Measurements from ENCODE around the gene NEK1.

NEK1 gene

GRCh38 chr4:169657470-169658107, 45.2 kb upstream of the NEK1 start:
- Histone ChIP-seq H3K9me3 (ENCODE audit: insufficient read depth, low read depth, low read length) (no peaks in the 10 kb centered on the region), H3F3A (ENCODE audit: low read depth) (no peaks in the 10 kb centered on the region), H3K79me2 (ENCODE audit: insufficient read depth, low read length) (no peaks in the 10 kb centered on the region), H3K4me2 (ENCODE audit: low read depth, low read length, poor library complexity, severe bottlenecking) (no peak overlapping the region), H3K9me2 (replicated peaks; ENCODE audit: low read depth, low read length) (no peaks in the 10 kb centered on the region), H3K4me3 (ENCODE audit: low read length, poor library complexity, severe bottlenecking) (no peak overlapping the region), H3K9ac (ENCODE audit: low read depth, low read length, poor library complexity, severe bottlenecking) (no peak overlapping the region), H4K20me1 (ENCODE audit: insufficient read depth, low read length, poor library complexity, severe bottlenecking) (no peaks in the 10 kb centered on the region), H3K27me3 (ENCODE audit: insufficient read depth, low read length, poor library complexity, severe bottlenecking) (no peaks in the 10 kb centered on the region), H3K36me3 (ENCODE audit: insufficient read depth, low read length) (no peaks in the 10 kb centered on the region), H3K4me1 (ENCODE audit: insufficient read depth, low read length, poor library complexity, severe bottlenecking) (peaks cover 22% of the 10 kb centered on the region), H2AFZ (ENCODE audit: low read length) (no peak overlapping the region)
- TF ChIP-seq CTCF (conservative IDR thresholded peaks at IDR 0.05; ENCODE audit: low read length) (no peak), EZH2phosphoT487 (IDR thresholded peaks at IDR 0.05; ENCODE audit: borderline replicate concordance) (no peak)

DNA sequence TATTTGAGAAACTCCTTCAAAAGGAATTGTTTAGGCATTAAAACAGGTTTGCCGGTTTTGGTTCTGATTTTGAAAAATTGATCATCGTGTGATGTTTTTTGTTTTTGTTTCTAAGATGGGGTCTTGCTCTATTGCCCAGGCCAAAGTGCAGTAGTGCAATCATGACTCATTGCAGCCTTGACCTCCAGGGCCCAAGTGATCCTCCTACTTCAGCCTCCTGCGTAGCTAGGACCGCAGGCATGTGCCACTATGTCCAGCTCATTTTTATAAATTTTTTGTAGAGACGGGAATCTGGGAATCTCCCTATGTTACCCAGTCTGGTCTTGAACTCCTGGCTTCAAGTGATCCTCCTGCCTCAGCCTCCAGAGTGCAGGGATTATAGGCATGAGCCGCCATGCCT, 43.0 kb upstream of the NEK1 start:
- no peaks in the 10 kb centered on the region for H3K9me2 ChIP-seq (replicated peaks; ENCODE audit: low read depth, low read length)
- H3K4me2 ChIP-seq (ENCODE audit: low read depth, low read length, poor library complexity, severe bottlenecking): no peak overlapping the region
- no peaks in the 10 kb centered on the region for H3K9me3 ChIP-seq (ENCODE audit: insufficient read depth, low read depth, low read length)
- H2AFZ ChIP-seq (ENCODE audit: low read length): no peak overlapping the region
- no peaks in the 10 kb centered on the region for H4K20me1 ChIP-seq (ENCODE audit: insufficient read depth, low read length, poor library complexity, severe bottlenecking)
- no peaks in the 10 kb centered on the region for H3K36me3 ChIP-seq (ENCODE audit: insufficient read depth, low read length)
- no peaks in the 10 kb centered on the region for H3F3A ChIP-seq (ENCODE audit: low read depth)
- H3K4me1 ChIP-seq (ENCODE audit: insufficient read depth, low read length, poor library complexity, severe bottlenecking): peaks cover 19% of the 10 kb centered on the region
- H3K79me2 ChIP-seq (ENCODE audit: insufficient read depth, low read length): no peaks in the 10 kb centered on the region
- no peak overlapping the region for H3K9ac ChIP-seq (ENCODE audit: low read depth, low read length, poor library complexity, severe bottlenecking)
- no peak for TF ChIP-seq EZH2phosphoT487 (IDR thresholded peaks at IDR 0.05; ENCODE audit: borderline replicate concordance)
- no peak for TF ChIP-seq CTCF (conservative IDR thresholded peaks at IDR 0.05; ENCODE audit: low read length)
- no peaks in the 10 kb centered on the region for H3K27me3 ChIP-seq (ENCODE audit: insufficient read depth, low read length, poor library complexity, severe bottlenecking)
- no peak overlapping the region for H3K4me3 ChIP-seq (ENCODE audit: low read length, poor library complexity, severe bottlenecking)

GRCh38 chr4:169652535-169652934, 40.2 kb upstream of the NEK1 start:
- H3K79me2 ChIP-seq (ENCODE audit: insufficient read depth, low read length): no peaks in the 10 kb centered on the region
- H2AFZ ChIP-seq (ENCODE audit: low read length): no peak overlapping the region
- no peaks in the 10 kb centered on the region for H4K20me1 ChIP-seq (ENCODE audit: insufficient read depth, low read length, poor library complexity, severe bottlenecking)
- H3K27me3 ChIP-seq (ENCODE audit: insufficient read depth, low read length, poor library complexity, severe bottlenecking): no peaks in the 10 kb centered on the region
- no peaks in the 10 kb centered on the region for H3K9me3 ChIP-seq (ENCODE audit: insufficient read depth, low read depth, low read length)
- no peaks in the 10 kb centered on the region for H3F3A ChIP-seq (ENCODE audit: low read depth)
- no peaks in the 10 kb centered on the region for H3K4me1 ChIP-seq (ENCODE audit: insufficient read depth, low read length, poor library complexity, severe bottlenecking)
- H3K36me3 ChIP-seq (ENCODE audit: insufficient read depth, low read length): no peaks in the 10 kb centered on the region
- no peak overlapping the region for H3K9ac ChIP-seq (ENCODE audit: low read depth, low read length, poor library complexity, severe bottlenecking)
- H3K4me2 ChIP-seq (ENCODE audit: low read depth, low read length, poor library complexity, severe bottlenecking): no peak overlapping the region
- no peaks in the 10 kb centered on the region for H3K9me2 ChIP-seq (replicated peaks; ENCODE audit: low read depth, low read length)
- TF ChIP-seq CTCF (conservative IDR thresholded peaks at IDR 0.05; ENCODE audit: low read length) (no peak), EZH2phosphoT487 (IDR thresholded peaks at IDR 0.05; ENCODE audit: borderline replicate concordance) (no peak)
- H3K4me3 ChIP-seq (ENCODE audit: low read length, poor library complexity, severe bottlenecking): no peak overlapping the region

All from Loucy (cell line).